Neutrophil (primary cell): ENCODE measurements around the gene BEX4.
"Not testable (repeated sequence)": the region's sequence is repeated elsewhere in the genome, so short reads cannot be mapped to it uniquely, and the experiment has no call there.

Experiments
- H3K27ac ChIP-seq: fragments of 200-600 bp; sonication (generic); 2 replicates; pipeline ENCODE4 v1.5.1; 2016; ENCODE audit warnings: mild to moderate bottlenecking, moderate library complexity
- H3K27me3 ChIP-seq: fragments of 200-600 bp; sonication (generic); 2 replicates; pipeline ENCODE4 v1.6.0; 2016; ENCODE audit warnings: mild to moderate bottlenecking
- H3K36me3 ChIP-seq: fragments of 200-600 bp; sonication (generic); 2 replicates; pipeline ENCODE4 v1.5.1; 2017
- H3K4me1 ChIP-seq, 2 experiments: fragments of 200-600 bp in 1 of 2; sonication (generic) in 1 of 2; 1 replicate in 1 of 2; 2 replicates in 1 of 2; pipeline versions ENCODE4 v1.5.1 to v1.6.1; 2013 to 2016; ENCODE audit warnings: low read depth in 1 of 2, low read length in 1 of 2, mild to moderate bottlenecking in 1 of 2, moderate library complexity in 1 of 2; ENCODE audit not compliant: control insufficient read depth in 1 of 2, insufficient read depth in 1 of 2
- H3K4me3 ChIP-seq, 2 experiments: fragments of 200-600 bp in 1 of 2; sonication (generic) in 1 of 2; 1 replicate in 1 of 2; 2 replicates in 1 of 2; pipeline ENCODE4 v1.5.1; 2013 to 2016; ENCODE audit warnings: low read depth in 1 of 2, low read length in 1 of 2, mild to moderate bottlenecking in 1 of 2, moderate library complexity in 1 of 2
- H3K9me3 ChIP-seq: fragments of 200-600 bp; sonication (generic); 2 replicates; pipeline ENCODE4 v1.5.1; 2016
- CTCF ChIP-seq: fragments of 200-600 bp; sonication (generic); IDR thresholded peaks from 2 replicates; pipeline ENCODE4 v1.5.1; 2016; ENCODE audit warnings: antibody characterized with exemption

BEX4 gene, protein sequence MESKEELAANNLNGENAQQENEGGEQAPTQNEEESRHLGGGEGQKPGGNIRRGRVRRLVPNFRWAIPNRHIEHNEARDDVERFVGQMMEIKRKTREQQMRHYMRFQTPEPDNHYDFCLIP

GRCh38 chrX:103214870-103215424 lies at the start of gene BEX4:
BEX4 (plus strand) TSS chrX:103215108; CDS start chrX:103216154, 1,046 bp downstream.
- Histone ChIP-seq H3K27me3 (no peaks in the 10 kb centered on the region), H3K27ac (no peak within 1 kb of the TSS), H3K4me3 (peak within 1 kb of the TSS; percentile 56 to 62), H3K4me1 (no peaks in the 10 kb centered on the region), H3K9me3 (no peaks in the 10 kb centered on the region), H3K36me3 (no peaks in the 10 kb centered on the region)
- TF ChIP-seq CTCF: no peak

GRCh38 chrX:103170216-103170615 lies 44.7 kb upstream of the BEX4 start:
- no peak overlapping the region for H3K4me3 ChIP-seq
- no peak overlapping the region for H3K27ac ChIP-seq
- TF ChIP-seq CTCF: no peak
- no peaks in the 10 kb centered on the region for H3K9me3 ChIP-seq
- no peaks in the 10 kb centered on the region for H3K36me3 ChIP-seq
- no peaks in the 10 kb centered on the region for H3K27me3 ChIP-seq
- no peaks in the 10 kb centered on the region for H3K4me1 ChIP-seq

- Histone ChIP-seq H3K9me3 (no peaks in the 10 kb centered on the region), H3K27ac (no peak overlapping the region), H3K4me3 (no peak overlapping the region), H3K36me3 (no peaks in the 10 kb centered on the region), H3K27me3 (no peaks in the 10 kb centered on the region), H3K4me1 (no peaks in the 10 kb centered on the region)
- no peak for TF ChIP-seq CTCF
These were observed 43.6 kb upstream of the BEX4 start for GRCh38 chrX:103171353-103171752.

- not testable (repeated sequence) for H3K4me3 ChIP-seq
These were observed 39.7 kb upstream of the BEX4 start for GRCh38 chrX:103175256-103175655.

GRCh38 chrX:103175944-103176753 lies 38.8 kb upstream of the BEX4 start:
- TF ChIP-seq CTCF: no peak

More at GRCh38 chrX:103175256-103175655, 39.7 kb upstream of the BEX4 start:
- H3K27ac ChIP-seq, H3K4me1 ChIP-seq, H3K36me3 ChIP-seq, H3K9me3 ChIP-seq, H3K27me3 ChIP-seq: not testable (repeated sequence)

DNA sequence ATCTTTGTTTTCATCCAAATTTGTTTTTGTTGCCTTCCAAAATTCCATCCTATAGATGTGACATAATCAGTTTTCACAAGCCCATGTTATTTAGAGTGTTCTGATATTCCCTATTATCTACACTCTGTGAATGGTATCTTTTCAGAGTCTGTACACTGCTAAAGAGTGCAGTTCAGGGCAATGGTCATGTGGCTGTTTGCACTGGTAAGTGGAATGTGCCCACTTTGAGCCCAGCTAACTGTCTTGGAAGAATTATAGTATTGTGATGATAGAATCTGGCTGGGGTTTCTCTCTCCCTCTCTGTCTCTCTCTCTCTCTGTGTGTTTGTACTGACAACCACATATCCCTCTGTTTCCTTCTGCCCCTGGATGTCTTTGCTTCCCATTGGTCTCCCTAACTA lies 37.4 kb upstream of the BEX4 start:
- no peaks in the 10 kb centered on the region for H3K9me3 ChIP-seq

More at GRCh38 chrX:103175944-103176753, 38.8 kb upstream of the BEX4 start:
- Histone ChIP-seq H3K4me3 (no peak overlapping the region), H3K27ac (no peak overlapping the region), H3K27me3 (no peaks in the 10 kb centered on the region), H3K4me1 (no peaks in the 10 kb centered on the region), H3K9me3 (no peaks in the 10 kb centered on the region), H3K36me3 (no peaks in the 10 kb centered on the region)

More for the DNA sequence above, 37.4 kb upstream of the BEX4 start:
- no peak overlapping the region for H3K27ac ChIP-seq
- no peaks in the 10 kb centered on the region for H3K27me3 ChIP-seq
- no peaks in the 10 kb centered on the region for H3K36me3 ChIP-seq
- no peak for TF ChIP-seq CTCF
- H3K4me3 ChIP-seq: no peak overlapping the region
- no peaks in the 10 kb centered on the region for H3K4me1 ChIP-seq
